Immature natural killer cell (primary cell): ENCODE results near the gene DAW1. TPM values are rescaled to one million over a fixed set of nuclear protein-coding genes. Genes with fewer than 3 reads are reported as not detected.
"Not testable (repeated sequence)": the region's sequence is repeated elsewhere in the genome, so short reads cannot be mapped to it uniquely, and the experiment has no call there.

ENCODE experiments used
- DNase-seq, 3 donors: peaks; one replicate each; pipeline ENCODE4 v3.0.0; 2022; ENCODE audit warnings: mixed read lengths in 1 of 3
- H3K27ac Mint-ChIP-seq, 6 donors: one replicate each; pipeline ENCODE4 v1.8.0; 2020; ENCODE audit warnings: mixed read lengths in 6 of 6, mild to moderate bottlenecking in 5 of 6, inconsistent platforms in 4 of 6, moderate library complexity in 3 of 6
- H3K27me3 Mint-ChIP-seq, 3 donors: one replicate each; pipeline ENCODE4 v1.8.0; 2020 to 2021; ENCODE audit warnings: low read depth in 3 of 3, mild to moderate bottlenecking in 3 of 3, mixed read lengths in 3 of 3, moderate library complexity in 3 of 3, inconsistent platforms in 1 of 3
- H3K36me3 Mint-ChIP-seq, 3 donors: one replicate each; pipeline ENCODE4 v1.8.0; 2020; ENCODE audit warnings: mixed read lengths in 3 of 3, inconsistent platforms in 2 of 3, mild to moderate bottlenecking in 2 of 3
- H3K4me1 Mint-ChIP-seq, 2 donors: one replicate each; pipeline ENCODE4 v1.8.0; 2020; ENCODE audit warnings: inconsistent platforms in 2 of 2, mild to moderate bottlenecking in 2 of 2, mixed read lengths in 2 of 2, moderate library complexity in 1 of 2
- H3K4me3 Mint-ChIP-seq, 5 donors: one replicate each; pipeline ENCODE4 v1.8.0; 2020; ENCODE audit warnings: mild to moderate bottlenecking in 5 of 5, mixed read lengths in 5 of 5, inconsistent platforms in 3 of 5, moderate library complexity in 3 of 5
- H3K9me3 Mint-ChIP-seq, 6 donors: one replicate each; pipeline ENCODE4 v1.8.0; 2020; ENCODE audit warnings: mild to moderate bottlenecking in 6 of 6, mixed read lengths in 6 of 6, inconsistent platforms in 4 of 6, moderate library complexity in 3 of 6
- polyA plus RNA-seq, 3 donors: library from polyadenylated mRNA; unstranded; fragments of 300-500 nt; fragmentation: Illumina TruSeq; gene quantifications; one replicate each; pipeline ENCODE4 v1.2.3, GENCODE V29; 2021

The DAW1 gene, protein sequence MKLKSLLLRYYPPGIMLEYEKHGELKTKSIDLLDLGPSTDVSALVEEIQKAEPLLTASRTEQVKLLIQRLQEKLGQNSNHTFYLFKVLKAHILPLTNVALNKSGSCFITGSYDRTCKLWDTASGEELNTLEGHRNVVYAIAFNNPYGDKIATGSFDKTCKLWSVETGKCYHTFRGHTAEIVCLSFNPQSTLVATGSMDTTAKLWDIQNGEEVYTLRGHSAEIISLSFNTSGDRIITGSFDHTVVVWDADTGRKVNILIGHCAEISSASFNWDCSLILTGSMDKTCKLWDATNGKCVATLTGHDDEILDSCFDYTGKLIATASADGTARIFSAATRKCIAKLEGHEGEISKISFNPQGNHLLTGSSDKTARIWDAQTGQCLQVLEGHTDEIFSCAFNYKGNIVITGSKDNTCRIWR
- polyA plus RNA-seq, result not detected

- H3K4me1 Mint-ChIP-seq, result no peaks in the 10 kb centered on the region
- DNase-seq, result no peak
- no peak within 1 kb of the TSS for H3K4me3 Mint-ChIP-seq
- H3K27me3 Mint-ChIP-seq, result peaks cover 2 to 13% (median 7%) of the 10 kb centered on the region in 3 donors
- peaks cover 0 to 9% (median 0%) of the 10 kb centered on the region in 6 donors for H3K9me3 Mint-ChIP-seq
- H3K36me3 Mint-ChIP-seq, result no peaks in the 10 kb centered on the region
- no peak within 1 kb of the TSS for H3K27ac Mint-ChIP-seq
Measured at GRCh38 chr2:227871375-227871791, at the start of gene DAW1. Gene DAW1, plus strand, starts transcription at chr2:227871631. Its CDS starts 59 bp downstream, at chr2:227871690.

DNA sequence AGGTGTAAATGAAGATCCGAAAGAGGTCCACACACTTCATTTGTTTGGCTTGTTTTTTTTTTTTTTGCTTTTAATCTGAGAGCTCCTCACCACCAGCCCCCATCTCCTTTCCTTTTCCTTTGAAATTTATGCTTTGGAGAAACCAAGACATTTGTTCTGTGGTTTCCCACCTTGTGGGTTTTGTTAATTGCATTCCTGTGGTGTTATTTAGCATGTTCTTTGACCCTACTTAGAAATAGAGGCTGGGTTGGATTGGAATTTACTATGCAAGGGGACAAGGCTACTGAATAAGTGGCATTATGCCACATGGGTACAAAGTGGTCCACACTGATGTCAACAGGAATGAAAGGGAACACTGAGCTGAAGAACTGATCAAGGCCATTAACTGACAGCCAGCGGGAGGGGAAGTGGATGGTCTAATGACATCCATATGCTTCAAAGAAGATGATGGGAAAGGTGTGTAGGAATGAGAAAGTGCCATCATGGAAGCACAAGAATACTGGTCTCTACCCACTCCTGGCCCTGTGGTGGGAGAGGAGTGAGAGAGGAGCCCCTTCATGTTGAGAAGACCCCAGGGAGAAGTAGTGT is 48.9 kb upstream of the DAW1 start:
- no peak overlapping the region for H3K4me3 Mint-ChIP-seq
- peaks cover 0 to 12% (median 3%) of the 10 kb centered on the region in 3 donors for H3K27me3 Mint-ChIP-seq
- no peaks in the 10 kb centered on the region for H3K36me3 Mint-ChIP-seq
- H3K27ac Mint-ChIP-seq, result no peak overlapping the region
- H3K9me3 Mint-ChIP-seq, result peaks cover 0 to 11% (median 0%) of the 10 kb centered on the region in 6 donors
- no peaks in the 10 kb centered on the region for H3K4me1 Mint-ChIP-seq
- DNase-seq, result no peak

DNA sequence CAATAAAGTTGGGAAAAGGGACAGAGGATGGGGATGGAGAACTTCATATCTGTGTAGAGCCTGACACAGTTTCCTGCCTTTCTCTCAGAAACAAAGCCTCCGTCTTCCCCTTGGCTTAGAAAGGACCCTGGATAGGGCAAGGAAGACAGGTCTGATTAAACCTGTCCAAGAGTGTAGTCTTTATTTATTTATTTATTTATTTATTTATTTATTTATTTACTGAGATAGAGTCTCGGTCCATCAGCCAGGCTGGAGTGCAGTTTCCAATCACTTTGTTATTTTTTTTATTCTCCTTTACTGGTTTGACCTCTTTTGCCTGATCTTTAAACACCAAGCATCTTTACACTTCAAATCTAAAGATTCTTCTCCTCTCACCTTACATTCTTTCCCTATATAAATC is 47.5 kb upstream of the DAW1 start:
- H3K4me1 Mint-ChIP-seq, result no peaks in the 10 kb centered on the region
- peaks cover 0 to 7% (median 0%) of the 10 kb centered on the region in 3 donors for H3K27me3 Mint-ChIP-seq
- no peak overlapping the region for H3K27ac Mint-ChIP-seq
- no peak for DNase-seq
- H3K4me3 Mint-ChIP-seq, result no peak overlapping the region
- H3K9me3 Mint-ChIP-seq, result peaks cover 0 to 5% (median 0%) of the 10 kb centered on the region in 6 donors
- no peaks in the 10 kb centered on the region for H3K36me3 Mint-ChIP-seq

DNA sequence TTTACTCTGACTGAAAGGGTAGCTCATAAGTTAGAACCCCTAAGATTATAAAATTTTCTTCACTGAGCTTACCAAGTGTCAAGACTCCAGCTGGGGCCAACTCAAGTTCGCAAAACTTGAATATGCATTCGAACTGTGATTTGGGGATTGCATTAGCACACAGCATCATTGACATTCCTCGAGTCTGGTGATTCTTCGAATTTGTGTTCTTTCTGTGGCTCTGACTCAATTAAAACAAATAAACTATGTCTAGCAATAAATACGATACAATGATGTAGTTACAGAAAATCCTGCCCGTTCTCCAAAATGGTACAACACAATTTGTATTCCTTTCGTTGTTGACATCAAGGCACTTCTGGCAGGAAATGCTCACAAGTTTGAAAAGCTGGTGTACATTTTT is 46.7 kb upstream of the DAW1 start:
- H3K27ac Mint-ChIP-seq, result no peak overlapping the region

GRCh38 chr2:227826019-227826521 is 45.4 kb upstream of the DAW1 start:
- no peaks in the 10 kb centered on the region for H3K36me3 Mint-ChIP-seq
- H3K27me3 Mint-ChIP-seq, result peaks cover 0 to 7% (median 0%) of the 10 kb centered on the region in 3 donors
- DNase-seq, result no peak
- H3K9me3 Mint-ChIP-seq, result peaks cover 0 to 5% (median 0%) of the 10 kb centered on the region in 6 donors
- no peak overlapping the region for H3K27ac Mint-ChIP-seq
- no peaks in the 10 kb centered on the region for H3K4me1 Mint-ChIP-seq
- no peak overlapping the region for H3K4me3 Mint-ChIP-seq

More for the DNA sequence above, 46.7 kb upstream of the DAW1 start:
- peaks cover 0 to 7% (median 0%) of the 10 kb centered on the region in 3 donors for H3K27me3 Mint-ChIP-seq
- peaks cover 0 to 5% (median 0%) of the 10 kb centered on the region in 6 donors for H3K9me3 Mint-ChIP-seq
- H3K36me3 Mint-ChIP-seq, result no peaks in the 10 kb centered on the region
- no peak overlapping the region for H3K4me3 Mint-ChIP-seq
- H3K4me1 Mint-ChIP-seq, result no peaks in the 10 kb centered on the region
- DNase-seq, result no peak

- Mint-ChIP-seq H3K36me3 (no peaks in the 10 kb centered on the region), H3K4me3 (no peak overlapping the region), H3K4me1 (no peaks in the 10 kb centered on the region), H3K27ac (no peak overlapping the region), H3K27me3 (peaks cover 0 to 7% (median 0%) of the 10 kb centered on the region in 3 donors), H3K9me3 (peaks cover 0 to 5% (median 2%) of the 10 kb centered on the region in 6 donors)
- DNase-seq, result no peak
Measured at GRCh38 chr2:227826563-227826962, 44.9 kb upstream of the DAW1 start.

GRCh38 chr2:227827143-227827542 is 44.3 kb upstream of the DAW1 start:
- H3K27me3 Mint-ChIP-seq, result peaks cover 0 to 6% (median 0%) of the 10 kb centered on the region in 3 donors
- no peak overlapping the region for H3K27ac Mint-ChIP-seq
- peaks cover 0 to 5% (median 2%) of the 10 kb centered on the region in 6 donors for H3K9me3 Mint-ChIP-seq
- DNase-seq, result no peak
- H3K36me3 Mint-ChIP-seq, result no peaks in the 10 kb centered on the region
- H3K4me3 Mint-ChIP-seq, result no peak overlapping the region
- no peaks in the 10 kb centered on the region for H3K4me1 Mint-ChIP-seq

DNA sequence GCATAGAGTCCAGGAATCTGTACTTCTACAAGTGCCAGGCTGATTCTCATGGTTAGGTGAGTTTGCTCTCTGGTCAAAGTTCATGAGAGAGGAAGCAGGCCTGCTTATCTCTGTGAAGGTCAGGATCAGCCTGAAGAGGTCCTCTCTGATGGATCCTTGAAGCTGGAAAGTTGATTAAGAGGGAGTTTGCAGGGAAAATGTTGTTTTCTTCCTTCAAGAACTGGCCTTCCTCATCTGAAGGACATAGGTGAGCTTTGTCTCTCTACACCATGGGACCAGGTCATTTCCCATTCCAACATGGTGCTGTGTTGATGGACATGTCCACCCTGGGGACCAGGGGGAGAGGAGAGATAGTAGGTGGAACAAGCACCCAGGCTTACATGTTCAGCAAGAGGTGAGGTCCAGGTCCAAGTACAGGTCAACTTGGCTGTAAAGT is 42.9 kb upstream of the DAW1 start:
- no peak for DNase-seq
- H3K4me3 Mint-ChIP-seq, result no peak overlapping the region
- peaks cover 0 to 4% (median 0%) of the 10 kb centered on the region in 3 donors for H3K27me3 Mint-ChIP-seq
- no peak overlapping the region for H3K27ac Mint-ChIP-seq
- H3K36me3 Mint-ChIP-seq, result no peaks in the 10 kb centered on the region
- H3K4me1 Mint-ChIP-seq, result no peaks in the 10 kb centered on the region
- peaks cover 0 to 5% (median 2%) of the 10 kb centered on the region in 6 donors for H3K9me3 Mint-ChIP-seq

- Mint-ChIP-seq H3K9me3 (peaks cover 0 to 6% (median 2%) of the 10 kb centered on the region in 6 donors), H3K27ac (no peak overlapping the region), H3K4me3 (no peak overlapping the region), H3K36me3 (no peaks in the 10 kb centered on the region), H3K27me3 (peaks cover 0 to 3% (median 0%) of the 10 kb centered on the region in 3 donors), H3K4me1 (no peaks in the 10 kb centered on the region)
- no peak for DNase-seq
Measured at GRCh38 chr2:227829337-227829736, 42.1 kb upstream of the DAW1 start.

DNA sequence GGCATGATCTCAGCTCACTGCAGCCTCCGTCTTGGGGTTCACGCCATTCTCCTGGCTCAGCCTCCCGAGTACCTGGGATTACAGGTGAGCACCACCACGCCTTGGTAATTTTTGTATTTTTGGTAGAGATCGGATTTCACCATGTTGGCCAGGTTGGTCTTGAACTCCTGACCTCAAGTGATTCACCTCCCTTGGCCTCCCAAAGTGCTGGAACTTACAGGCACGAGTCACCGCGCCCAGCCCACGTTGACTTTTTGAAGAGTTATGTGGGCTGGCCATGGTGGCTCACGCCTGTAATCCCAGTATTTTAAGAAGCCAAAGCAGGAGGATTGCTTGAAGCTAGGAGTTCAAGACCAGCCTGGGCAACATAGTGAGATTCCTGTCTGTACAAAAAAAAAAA is 37.0 kb upstream of the DAW1 start:
- H3K4me3 Mint-ChIP-seq, result no peak overlapping the region
- H3K27ac Mint-ChIP-seq, result no peak overlapping the region
- no peak for DNase-seq
- peaks cover 0 to 9% (median 4%) of the 10 kb centered on the region in 6 donors for H3K9me3 Mint-ChIP-seq
- no peaks in the 10 kb centered on the region for H3K36me3 Mint-ChIP-seq
- H3K4me1 Mint-ChIP-seq, result no peaks in the 10 kb centered on the region
- peaks cover 0 to 7% (median 2%) of the 10 kb centered on the region in 3 donors for H3K27me3 Mint-ChIP-seq

- H3K4me1 Mint-ChIP-seq, result no peaks in the 10 kb centered on the region
- peaks cover 0 to 7% (median 2%) of the 10 kb centered on the region in 3 donors for H3K27me3 Mint-ChIP-seq
Measured at GRCh38 chr2:227834916-227835650, 36.3 kb upstream of the DAW1 start.

GRCh38 chr2:227839339-227840129 is 31.9 kb upstream of the DAW1 start:
- not testable (repeated sequence) for H3K4me3 Mint-ChIP-seq, DNase-seq, H3K4me1 Mint-ChIP-seq, H3K9me3 Mint-ChIP-seq, H3K27ac Mint-ChIP-seq, H3K36me3 Mint-ChIP-seq, H3K27me3 Mint-ChIP-seq

More at GRCh38 chr2:227834916-227835650, 36.3 kb upstream of the DAW1 start:
- Mint-ChIP-seq H3K4me3 (no peak overlapping the region), H3K36me3 (no peaks in the 10 kb centered on the region), H3K9me3 (peaks cover 0 to 9% (median 4%) of the 10 kb centered on the region in 6 donors), H3K27ac (no peak overlapping the region)
- no peak for DNase-seq

GRCh38 chr2:227846831-227847230 is 24.6 kb upstream of the DAW1 start:
- no peak overlapping the region for H3K4me3 Mint-ChIP-seq
- H3K27me3 Mint-ChIP-seq, result no peaks in the 10 kb centered on the region
- peaks cover 0 to 5% (median under 1%) of the 10 kb centered on the region in 6 donors for H3K9me3 Mint-ChIP-seq
- no peak overlapping the region for H3K27ac Mint-ChIP-seq
- H3K36me3 Mint-ChIP-seq, result no peaks in the 10 kb centered on the region
- H3K4me1 Mint-ChIP-seq, result no peaks in the 10 kb centered on the region
- no peak for DNase-seq
